Fibroblast of lung (primary cell): ENCODE results near the gene RAB40B.

Experiments used
- CTCF ChIP-seq, 2 donors: IDR thresholded peaks in 1 of 2; conservative IDR thresholded peaks in 1 of 2; 1 replicate in 1 of 2; 2 replicates in 1 of 2; pipeline ENCODE4 v1.5.1; 2011 to 2012; ENCODE audit warnings: low read length in 2 of 2, control low read depth in 1 of 2, inconsistent platforms in 1 of 2, low read depth in 1 of 2, mild to moderate bottlenecking in 1 of 2
- EZH2 ChIP-seq: IDR thresholded peaks from 2 replicates; pipeline ENCODE4 v1.5.1; 2012; ENCODE audit warnings: low read length, control low read depth, mild to moderate bottlenecking; ENCODE audit errors: missing control alignments

GRCh38 chr17:82619641-82620040 lies 78.9 kb downstream of the RAB40B start:
- no peak for TF ChIP-seq CTCF (conservative IDR thresholded peaks at IDR 0.05 in 1 of 2, IDR thresholded peaks at IDR 0.05 in 1 of 2; ENCODE audit: low read depth in 1 of 2, low read length in 2 of 2)
- no peak for TF ChIP-seq EZH2
